ENCODE measurements around the gene ADISSP. TPM values are rescaled to one million over a fixed set of nuclear protein-coding genes. Genes with fewer than 3 reads are reported as not detected.

Gene ADISSP
- total and polyA plus RNA-seq, 9 of the 15 experiments (the other 6 are each of a cell fraction or from before 2014, with no cell fraction given) = 1.4 to 70.6 (median 23.4) TPM

DNA sequence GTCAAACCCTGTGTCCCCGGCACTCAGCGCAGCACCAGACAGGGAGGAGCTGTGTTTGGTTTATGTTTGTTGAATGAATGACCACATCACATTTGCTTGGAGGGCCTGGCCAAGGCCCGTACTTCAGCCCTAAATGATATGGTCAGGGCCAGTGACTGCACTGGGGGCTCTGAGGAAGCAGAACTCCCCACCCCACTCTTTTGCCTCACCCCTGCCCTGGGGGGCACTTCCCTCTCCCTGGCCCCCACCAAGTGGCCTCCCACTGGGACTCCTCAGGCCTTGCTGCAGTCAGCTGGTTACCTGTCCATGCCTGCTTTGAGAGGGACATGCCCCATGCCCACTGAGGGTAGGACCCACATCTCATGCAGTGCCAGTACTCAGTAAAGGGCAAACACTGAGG is 2.9 kb downstream of the ADISSP start:
- WGBS (ENCODE audit: insufficient coverage, low coverage, missing lambda C conversion rate) = 92% methylated on average over 3 of the region's 3 CpGs
- Histone ChIP-seq H4K20me1 (replicated peaks; ENCODE audit: control insufficient read depth, insufficient read depth, low read length) (no peaks in the 10 kb centered on the region), H3K9me3 (replicated peaks; ENCODE audit: control insufficient read depth, insufficient read depth, low read depth, low read length) (no peaks in the 10 kb centered on the region), H3K36me3 (ENCODE audit: control insufficient read depth, insufficient read depth, low read length) (peaks cover 28% of the 10 kb centered on the region; the same call in 2 of the 3 replicates), H3K9ac (ENCODE audit: insufficient read depth in 1 of 2, low read depth in 2 of 2, low read length in 2 of 2) (0 out of 4 replicates have a peak overlapping the region, but pooled peaks of 1 of the 2 experiments have one; percentile 66), H3K27ac (ENCODE audit: extremely low read depth, low read depth, low read length) (no peak overlapping the region), H3K4me3 (no peak overlapping the region), H3K27me3 (ENCODE audit: control insufficient read depth in 2 of 2, insufficient read depth in 2 of 2, low read length in 2 of 2) (no peaks in the 10 kb centered on the region), H3K9me1 (ENCODE audit: control insufficient read depth, insufficient read depth, low read length) (no peaks in the 10 kb centered on the region), H2AFZ (ENCODE audit: low read depth, low read length) (no peak overlapping the region), H3K4me1 (replicated peaks in 1 of 2; ENCODE audit: control insufficient read depth in 2 of 2, insufficient read depth in 2 of 2, low read length in 2 of 2) (peaks cover 9 to 46% of the 10 kb centered on the region in 2 experiments; a peak in 3 of 5 replicates), H3K4me2 (ENCODE audit: insufficient read depth, low read length) (no peak overlapping the region), H3K79me2 (ENCODE audit: control insufficient read depth, insufficient read depth, low read length) (peaks cover 27% of the 10 kb centered on the region)
- POLR2A ChIA-PET = interaction anchor here (1.2 kb wide), 1 partner anchor 17 kb away, joined by 4 read pairs; the partner anchor contains the start of gene SPEF1
- ATAC-seq = no peak
- in situ Hi-C loops (cut with MboI) (no loop called here), intact Hi-C loops (cut with micrococcal nuclease) (no loop called here)
- BruUV-seq (replicated peaks) = no TSS peak
- no peak for DNase-seq (ENCODE audit: extremely low read depth in 1 of 4, low spot score in 3 of 4)
- CTCF ChIA-PET (ENCODE audit: low intra/inter-chr PET ratio) = no interaction called here
- no peak for FAIRE-seq
- TF ChIP-seq ZNF217 (CRISPR knock-in tag; IDR thresholded peaks at IDR 0.05) (no peak), HMG20A (CRISPR knock-in tag; conservative IDR thresholded peaks at IDR 0.05) (no peak), ZNF3 (CRISPR knock-in tag; IDR thresholded peaks at IDR 0.05) (no peak), KLF6 (CRISPR knock-in tag; IDR thresholded peaks at IDR 0.05; ENCODE audit: borderline replicate concordance) (no peak), SRSF7 (optimal IDR thresholded peaks at IDR 0.05; ENCODE audit: low read depth, low read length) (no peak), SREBF1 (IDR thresholded peaks at IDR 0.05; ENCODE audit: borderline replicate concordance, low read depth, low read length) (no peak), TFAM (CRISPR knock-in tag; conservative IDR thresholded peaks at IDR 0.05) (no peak)

All from K562 (cell line).